DMS114 treated with DMSO at 0.1 percent for 48 hours (cell line): Measurements from ENCODE around the gene EED.

ENCODE experiments used
- DNase-seq: peaks from one replicate; lab custom pipeline; 2025; ENCODE audit not compliant: unreplicated experiment; lab: John Stamatoyannopoulos, UW

The EED gene

GRCh38 chr11:86246293-86246675 is 1.7 kb downstream of the EED start:
- no peak for DNase-seq

- no peak for DNase-seq
Measured at GRCh38 chr11:86247608-86248007, 3.1 kb downstream of the EED start.

- no peak for DNase-seq
Measured at GRCh38 chr11:86248609-86249008, 4.1 kb downstream of the EED start.

GRCh38 chr11:86249307-86250098 is 5.0 kb downstream of the EED start:
- DNase-seq, result no peak

- no peak for DNase-seq
Measured at GRCh38 chr11:86251345-86251744, 6.8 kb downstream of the EED start.

GRCh38 chr11:86255896-86256295 is 11.3 kb downstream of the EED start:
- DNase-seq, result no peak

GRCh38 chr11:86256608-86257007 is 12.1 kb downstream of the EED start:
- DNase-seq, result no peak

GRCh38 chr11:86257446-86257845 is 12.9 kb downstream of the EED start:
- DNase-seq, result no peak

GRCh38 chr11:86259730-86260129 is 15.2 kb downstream of the EED start:
- no peak for DNase-seq

- no peak for DNase-seq
Measured at GRCh38 chr11:86261328-86261727, 16.8 kb downstream of the EED start.

- no peak for DNase-seq
Measured at GRCh38 chr11:86262387-86262786, 17.8 kb downstream of the EED start.

GRCh38 chr11:86264649-86265048 is 20.1 kb downstream of the EED start:
- no peak for DNase-seq

- no peak for DNase-seq
Measured at GRCh38 chr11:86265194-86265593, 20.6 kb downstream of the EED start.

GRCh38 chr11:86269645-86270044 is 25.1 kb downstream of the EED start:
- DNase-seq, result no peak

GRCh38 chr11:86274503-86274902 is 29.9 kb downstream of the EED start:
- DNase-seq, result no peak

- DNase-seq, result no peak
Measured at GRCh38 chr11:86274999-86275398, 30.4 kb downstream of the EED start.

GRCh38 chr11:86275493-86276370 is 31.2 kb downstream of the EED start:
- DNase-seq, result no peak

- DNase-seq, result no peak
Measured at GRCh38 chr11:86277741-86278140, 33.2 kb downstream of the EED start.

- DNase-seq, result no peak
Measured at GRCh38 chr11:86278226-86278625, 33.7 kb downstream of the EED start.

- DNase-seq, result no peak
Measured at GRCh38 chr11:86279747-86280146, 35.2 kb downstream of the EED start.

- no peak for DNase-seq
Measured at GRCh38 chr11:86287468-86287796, 42.9 kb downstream of the EED start.

GRCh38 chr11:86288776-86289507 is 44.4 kb downstream of the EED start:
- no peak for DNase-seq
